ENCODE data around the gene KCNC4. TPM values are rescaled to one million over a fixed set of nuclear protein-coding genes. Genes with fewer than 3 reads are reported as not detected.

The KCNC4 gene
- polyA plus RNA-seq, 2 of the 4 experiments (the other 2 are of a cell fraction) = 1.1 to 2.4 TPM

- TF ChIP-seq REST (IDR thresholded peaks at IDR 0.05) (no peak), RFX5 (IDR thresholded peaks at IDR 0.05) (no peak), ELK1 (IDR thresholded peaks at IDR 0.05; ENCODE audit: low read depth, low read length) (no peak), HEYL (CRISPR knock-in tag; IDR thresholded peaks at IDR 0.05) (no peak), HMGXB4 (CRISPR knock-in tag; IDR thresholded peaks at IDR 0.05; ENCODE audit: borderline replicate concordance) (no peak), HOXB5 (CRISPR knock-in tag; IDR thresholded peaks at IDR 0.05) (no peak)
Observed at GRCh38 chr1:110233861-110234260, 23.7 kb downstream of the KCNC4 start (continued).

DNA sequence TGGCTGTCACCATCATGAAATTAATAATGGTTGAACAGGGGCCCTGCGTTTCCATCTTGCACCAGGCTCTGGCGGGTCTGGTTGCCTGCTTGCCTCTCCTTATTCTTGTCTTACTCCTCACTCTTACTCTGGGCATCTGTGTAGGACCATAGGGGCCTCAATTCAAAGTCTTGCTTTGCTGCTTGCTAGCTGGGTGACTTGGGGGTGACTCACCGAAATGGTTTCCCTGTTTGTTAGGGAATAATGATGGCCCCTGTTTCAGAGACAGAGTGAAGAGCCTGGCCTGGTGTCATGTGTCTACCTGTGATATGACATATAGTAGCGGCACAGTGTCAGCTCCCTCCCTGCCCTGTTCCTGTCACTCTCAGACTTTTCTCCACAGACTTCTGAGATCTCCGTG lies 24.6 kb downstream of the KCNC4 start:
- POLR2A ChIA-PET = no interaction called here
- no peak overlapping the region for H3K4me2 ChIP-seq
- H3K9me3 ChIP-seq = no peaks in the 10 kb centered on the region
- no peak overlapping the region for H3K27ac ChIP-seq
- 74% methylated on average over 5 of the region's 5 CpGs for WGBS (ENCODE audit: missing lambda C conversion rate)
- H3K4me3 ChIP-seq = no peak overlapping the region
- CTCF ChIA-PET = no interaction called here
- ATAC-seq (no peak), DNase-seq (ENCODE audit: low read depth in 1 of 2, low spot score in 1 of 2) (no peak), FAIRE-seq (no peak)
- peaks cover 15% of the 10 kb centered on the region for H3K4me1 ChIP-seq
- TF ChIP-seq MAFK (IDR thresholded peaks at IDR 0.05; ENCODE audit: partially characterized antibody) = no peak
- no peak for TF ChIP-seq BHLHE40 (IDR thresholded peaks at IDR 0.05; ENCODE audit: low read depth, low read length)
- TF ChIP-seq GATA3 (IDR thresholded peaks at IDR 0.05; ENCODE audit: borderline replicate concordance) = no peak
- no peak for TF ChIP-seq HOXA7 (CRISPR knock-in tag; IDR thresholded peaks at IDR 0.05)
- no peak for TF ChIP-seq ELK1 (IDR thresholded peaks at IDR 0.05; ENCODE audit: low read depth, low read length)
- TF ChIP-seq NPAS2 (CRISPR knock-in tag; IDR thresholded peaks at IDR 0.05; ENCODE audit: borderline replicate concordance) = no peak
- TF ChIP-seq, protein P1, sequence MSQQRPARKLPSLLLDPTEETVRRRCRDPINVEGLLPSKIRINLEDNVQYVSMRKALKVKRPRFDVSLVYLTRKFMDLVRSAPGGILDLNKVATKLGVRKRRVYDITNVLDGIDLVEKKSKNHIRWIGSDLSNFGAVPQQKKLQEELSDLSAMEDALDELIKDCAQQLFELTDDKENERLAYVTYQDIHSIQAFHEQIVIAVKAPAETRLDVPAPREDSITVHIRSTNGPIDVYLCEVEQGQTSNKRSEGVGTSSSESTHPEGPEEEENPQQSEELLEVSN (IDR thresholded peaks at IDR 0.05; ENCODE audit: borderline replicate concordance, low read depth) = no peak
- no peak for TF ChIP-seq ZC3H11A (IDR thresholded peaks at IDR 0.05)
- TF ChIP-seq CBX8 (IDR thresholded peaks at IDR 0.05) = no peak
- TF ChIP-seq BCL3 (IDR thresholded peaks at IDR 0.05) = no peak
- no peak for TF ChIP-seq CBX2 (IDR thresholded peaks at IDR 0.05; ENCODE audit: borderline replicate concordance, low read depth)
- TF ChIP-seq ZSCAN20 (CRISPR knock-in tag; IDR thresholded peaks at IDR 0.05) = no peak
- no peak for TF ChIP-seq HES2 (IDR thresholded peaks at IDR 0.05)
- no peak for TF ChIP-seq CHD2 (IDR thresholded peaks at IDR 0.05; ENCODE audit: low read length, partially characterized antibody)

Data from A549 (cell line).